Endodermal cell (in vitro differentiated cells): ENCODE results near the gene PGAM5. TPM values are rescaled to one million over a fixed set of nuclear protein-coding genes. Genes with fewer than 3 reads are reported as not detected.

Source experiments
- DNase-seq: peaks from one replicate; pipeline ENCODE4 v3.0.0-alpha.2; 2017
- H3K27ac ChIP-seq: 2 replicates; pipeline ENCODE4 v1.5.1; 2013; ENCODE audit warnings: mild to moderate bottlenecking, low read depth, low read length, moderate library complexity
- H3K27me3 ChIP-seq: 2 replicates; pipeline ENCODE4 v1.6.1; 2013; ENCODE audit warnings: mild to moderate bottlenecking, low read length, moderate library complexity; ENCODE audit not compliant: insufficient read depth, control insufficient read depth, poor library complexity, severe bottlenecking
- H3K36me3 ChIP-seq: 2 replicates; pipeline ENCODE4 v1.7.0; 2013; ENCODE audit warnings: mild to moderate bottlenecking, low read length, moderate library complexity; ENCODE audit not compliant: control insufficient read depth, insufficient read depth
- H3K4me1 ChIP-seq: one replicate; pipeline ENCODE4 v1.7.0; 2013; ENCODE audit warnings: low read length; ENCODE audit not compliant: control insufficient read depth, insufficient read depth
- H3K4me3 ChIP-seq: 2 replicates; pipeline ENCODE4 v1.5.1; 2013; ENCODE audit warnings: mild to moderate bottlenecking, low read length, moderate library complexity
- H3K9ac ChIP-seq: 2 replicates; pipeline ENCODE4 v1.6.1; 2013; ENCODE audit warnings: mild to moderate bottlenecking, low read length, moderate library complexity; ENCODE audit not compliant: poor library complexity, severe bottlenecking; ENCODE audit errors: extremely low read depth
- H3K9me3 ChIP-seq: 2 replicates; pipeline ENCODE4 v1.6.1; 2013; ENCODE audit warnings: mild to moderate bottlenecking, low read length, moderate library complexity; ENCODE audit not compliant: control insufficient read depth
- H3K27ac Mint-ChIP-seq: 2 replicates; pipeline ENCODE4 v1.8.0; 2020; ENCODE audit warnings: mixed read lengths
- H3K27me3 Mint-ChIP-seq: 2 replicates; pipeline ENCODE4 v1.8.0; 2021; ENCODE audit warnings: mild to moderate bottlenecking, mixed read lengths; ENCODE audit not compliant: insufficient read depth
- H3K36me3 Mint-ChIP-seq: 2 replicates; pipeline ENCODE4 v1.8.0; 2020; ENCODE audit warnings: low read depth, mixed read lengths
- H3K4me1 Mint-ChIP-seq: 2 replicates; pipeline ENCODE4 v1.8.0; 2020; ENCODE audit warnings: mixed read lengths
- H3K4me3 Mint-ChIP-seq: 2 replicates; pipeline ENCODE4 v1.8.0; 2020; ENCODE audit warnings: mild to moderate bottlenecking, moderate library complexity, mixed read lengths
- H3K9me3 Mint-ChIP-seq: 2 replicates; pipeline ENCODE4 v1.8.0; 2020; ENCODE audit warnings: mild to moderate bottlenecking, mixed read lengths
- WGBS, 2 experiments: methylation state at CpG; one replicate each; pipeline versions ENCODE4 v1.1.5 to v1.1.7; 2013; ENCODE audit warnings: missing lambda C conversion rate in 2 of 2, mixed read lengths in 1 of 2; ENCODE audit not compliant: insufficient coverage in 1 of 2, insufficient read length in 1 of 2; 5-methylcytosine and 5-hydroxymethylcytosine counted together
- total RNA-seq, 2 donors: library from RNA; stranded (reverse); fragmentation: NEBNext Ultra II Directional in 1 of 2; extraction: Animal tissue kit (Norgen Biotek cat#: 25700) in 1 of 2; gene quantifications; 2 replicates in 1 of 2; 3 replicates in 1 of 2; pipeline ENCODE4 v1.2.1, GENCODE V29; 2021
- TF ChIP-seq, protein P1 (sequence below): fragments of 200-600 bp; sonication (generic); conservative IDR thresholded peaks from 2 replicates; pipeline ENCODE4 v1.5.0; 2021; ENCODE audit warnings: antibody characterized with exemption, mild to moderate bottlenecking

Gene PGAM5
- total RNA-seq, 2 donors from 2014 or later, result 60.2 to 64.3 TPM

DNA sequence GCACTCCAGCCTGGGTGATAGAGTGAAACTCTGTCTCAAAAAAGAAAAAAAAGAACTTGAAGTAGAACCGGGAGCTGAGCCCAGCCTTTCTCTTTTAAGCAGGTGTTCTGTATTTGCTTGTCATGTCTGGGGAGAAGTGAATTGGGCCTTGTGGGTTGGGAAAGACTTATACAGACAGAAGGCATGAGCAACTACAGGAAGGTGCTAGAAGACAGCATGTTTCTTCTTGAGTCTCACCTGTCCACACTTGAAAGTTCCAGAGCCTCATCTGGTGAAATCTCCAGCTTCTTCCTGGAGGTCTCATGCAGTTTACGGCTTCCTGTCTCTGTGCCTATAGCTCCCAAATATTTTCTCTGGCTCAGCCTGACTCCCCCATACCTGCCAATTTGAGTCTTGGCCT, 2.5 kb downstream of the PGAM5 start:
- no peak overlapping the region for H3K27ac ChIP-seq
- no peaks in the 10 kb centered on the region for H3K9me3 ChIP-seq
- H3K4me3 ChIP-seq, result no peak overlapping the region
- peak overlapping the region; percentile 72 for H3K27ac Mint-ChIP-seq
- TF ChIP-seq, protein P1, sequence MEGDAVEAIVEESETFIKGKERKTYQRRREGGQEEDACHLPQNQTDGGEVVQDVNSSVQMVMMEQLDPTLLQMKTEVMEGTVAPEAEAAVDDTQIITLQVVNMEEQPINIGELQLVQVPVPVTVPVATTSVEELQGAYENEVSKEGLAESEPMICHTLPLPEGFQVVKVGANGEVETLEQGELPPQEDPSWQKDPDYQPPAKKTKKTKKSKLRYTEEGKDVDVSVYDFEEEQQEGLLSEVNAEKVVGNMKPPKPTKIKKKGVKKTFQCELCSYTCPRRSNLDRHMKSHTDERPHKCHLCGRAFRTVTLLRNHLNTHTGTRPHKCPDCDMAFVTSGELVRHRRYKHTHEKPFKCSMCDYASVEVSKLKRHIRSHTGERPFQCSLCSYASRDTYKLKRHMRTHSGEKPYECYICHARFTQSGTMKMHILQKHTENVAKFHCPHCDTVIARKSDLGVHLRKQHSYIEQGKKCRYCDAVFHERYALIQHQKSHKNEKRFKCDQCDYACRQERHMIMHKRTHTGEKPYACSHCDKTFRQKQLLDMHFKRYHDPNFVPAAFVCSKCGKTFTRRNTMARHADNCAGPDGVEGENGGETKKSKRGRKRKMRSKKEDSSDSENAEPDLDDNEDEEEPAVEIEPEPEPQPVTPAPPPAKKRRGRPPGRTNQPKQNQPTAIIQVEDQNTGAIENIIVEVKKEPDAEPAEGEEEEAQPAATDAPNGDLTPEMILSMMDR, result no peak
- DNase-seq, result no peak
- no peak overlapping the region for H3K4me3 Mint-ChIP-seq
- peaks cover 39% of the 10 kb centered on the region for H3K36me3 Mint-ChIP-seq
- H3K27me3 ChIP-seq, result no peaks in the 10 kb centered on the region
- peaks cover 2% of the 10 kb centered on the region for H3K4me1 Mint-ChIP-seq
- no peaks in the 10 kb centered on the region for H3K9me3 Mint-ChIP-seq
- no peaks in the 10 kb centered on the region for H3K27me3 Mint-ChIP-seq
- no peak overlapping the region for H3K9ac ChIP-seq
- no peaks in the 10 kb centered on the region for H3K4me1 ChIP-seq
- 96 to 97% methylated on average over 2 of the region's 2 CpGs for WGBS, 2 experiments
- H3K36me3 ChIP-seq, result peaks cover 24% of the 10 kb centered on the region

DNA sequence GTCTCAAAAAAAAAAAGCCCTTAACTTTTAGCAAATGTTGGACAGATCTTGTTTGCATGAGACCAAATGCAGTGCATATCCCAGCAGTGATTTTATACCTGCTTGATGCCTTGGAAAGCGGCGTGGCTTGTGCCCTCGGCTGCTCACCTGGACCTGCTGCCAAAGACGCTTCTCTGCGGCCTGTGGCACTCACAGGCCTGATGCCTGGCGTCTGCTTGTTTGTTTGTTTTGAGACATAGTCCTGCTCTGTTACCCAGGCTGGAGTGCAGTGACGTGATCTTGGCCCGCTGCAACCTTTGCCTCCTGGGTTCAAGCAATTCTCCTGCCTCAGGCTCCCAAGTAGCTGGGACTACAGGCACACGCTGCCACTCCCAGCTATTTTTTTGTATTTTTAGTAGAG, 5.2 kb downstream of the PGAM5 start:
- H3K9me3 Mint-ChIP-seq, result no peaks in the 10 kb centered on the region
- no peak for DNase-seq
- Histone ChIP-seq H3K9ac (no peak overlapping the region), H3K4me1 (no peaks in the 10 kb centered on the region), H3K4me3 (no peak overlapping the region), H3K27me3 (no peaks in the 10 kb centered on the region), H3K36me3 (peaks cover 44% of the 10 kb centered on the region), H3K27ac (no peak overlapping the region), H3K9me3 (no peaks in the 10 kb centered on the region)
- H3K27me3 Mint-ChIP-seq, result no peaks in the 10 kb centered on the region
- H3K4me3 Mint-ChIP-seq, result no peak overlapping the region
- TF ChIP-seq, protein P1, result no peak
- H3K36me3 Mint-ChIP-seq, result peaks cover 57% of the 10 kb centered on the region
- peaks cover 2% of the 10 kb centered on the region for H3K4me1 Mint-ChIP-seq
- no peak overlapping the region for H3K27ac Mint-ChIP-seq
- WGBS, 2 experiments, result 87 to 88% methylated on average over 9 of the region's 9 CpGs

DNA sequence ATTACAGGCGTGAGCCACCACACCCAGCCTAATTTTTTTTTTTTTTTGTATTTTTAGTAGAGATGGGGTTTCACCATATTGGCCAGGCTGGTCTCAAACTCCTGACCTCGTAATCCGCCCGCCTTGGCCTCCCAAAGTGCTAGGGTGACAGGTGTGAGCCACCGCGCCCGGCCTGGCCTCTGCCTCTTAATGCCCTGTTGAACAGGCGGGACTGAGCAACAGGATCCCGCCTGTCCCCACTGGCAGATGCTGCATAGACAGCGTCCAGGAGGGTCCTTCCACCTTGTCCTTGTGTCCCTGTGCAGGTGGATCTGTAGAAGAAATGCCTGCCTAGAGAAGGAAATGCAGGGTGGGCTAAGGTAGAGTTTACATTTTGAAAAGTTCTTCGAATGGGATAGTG, 5.7 kb downstream of the PGAM5 start:
- Mint-ChIP-seq H3K27me3 (no peaks in the 10 kb centered on the region), H3K4me3 (no peak overlapping the region), H3K36me3 (peaks cover 62% of the 10 kb centered on the region), H3K27ac (no peak overlapping the region), H3K9me3 (no peaks in the 10 kb centered on the region), H3K4me1 (peaks cover 2% of the 10 kb centered on the region)
- H3K4me1 ChIP-seq, result no peaks in the 10 kb centered on the region
- WGBS, 2 experiments, result 87 to 88% methylated on average over 5 to 10 of the region's 11 CpGs
- H3K9ac ChIP-seq, result no peak overlapping the region
- no peaks in the 10 kb centered on the region for H3K9me3 ChIP-seq
- no peak overlapping the region for H3K27ac ChIP-seq
- TF ChIP-seq, protein P1, result no peak
- no peaks in the 10 kb centered on the region for H3K27me3 ChIP-seq
- peaks cover 48% of the 10 kb centered on the region for H3K36me3 ChIP-seq
- H3K4me3 ChIP-seq, result no peak overlapping the region
- DNase-seq, result no peak
